BLaER1 treated with 17β-estradiol and CSF1 and Interleukin-3, amounts not matched to agents 10 nM and 100 nM (cell line): ENCODE data around the gene ZCCHC7.

Experiments
- H3K27ac ChIP-seq, 11 experiments: shearing (Covaris generic); formaldehyde crosslinking; 2 replicates each; pipeline ENCODE4 v1.8.1; 2022
- H3K27me3 ChIP-seq, 11 experiments: shearing (Covaris generic); formaldehyde crosslinking; 2 replicates each; pipeline ENCODE4 v1.8.1; 2022
- H3K36me3 ChIP-seq, 11 experiments: shearing (Covaris generic); formaldehyde crosslinking; 2 replicates each; pipeline ENCODE4 v1.8.1; 2022
- H3K4me1 ChIP-seq, 10 experiments: shearing (Covaris generic); formaldehyde crosslinking; 2 replicates each; pipeline ENCODE4 v1.8.1; 2022
- H3K4me2 ChIP-seq, 11 experiments: shearing (Covaris generic); formaldehyde crosslinking; 2 replicates each; pipeline ENCODE4 v1.8.1; 2022
- H3K4me3 ChIP-seq, 10 experiments: shearing (Covaris generic); formaldehyde crosslinking; 2 replicates each; pipeline ENCODE4 v1.8.1; 2022
- H3K9ac ChIP-seq, 11 experiments: shearing (Covaris generic); formaldehyde crosslinking; 2 replicates each; pipeline ENCODE4 v1.8.1; 2022
- H3K9me3 ChIP-seq, 11 experiments: shearing (Covaris generic); formaldehyde crosslinking; replicated peaks in 1 of 11; 2 replicates each; pipeline ENCODE4 v1.8.1; 2022
- H4K20me1 ChIP-seq, 11 experiments: shearing (Covaris generic); formaldehyde crosslinking; 2 replicates each; pipeline ENCODE4 v1.8.1; 2022
- Cebpa-rat ChIP-seq, 11 experiments: shearing (Covaris generic); IDR thresholded peaks; 2 replicates each; pipeline ENCODE4 v1.8.1; 2022

The ZCCHC7 gene

DNA sequence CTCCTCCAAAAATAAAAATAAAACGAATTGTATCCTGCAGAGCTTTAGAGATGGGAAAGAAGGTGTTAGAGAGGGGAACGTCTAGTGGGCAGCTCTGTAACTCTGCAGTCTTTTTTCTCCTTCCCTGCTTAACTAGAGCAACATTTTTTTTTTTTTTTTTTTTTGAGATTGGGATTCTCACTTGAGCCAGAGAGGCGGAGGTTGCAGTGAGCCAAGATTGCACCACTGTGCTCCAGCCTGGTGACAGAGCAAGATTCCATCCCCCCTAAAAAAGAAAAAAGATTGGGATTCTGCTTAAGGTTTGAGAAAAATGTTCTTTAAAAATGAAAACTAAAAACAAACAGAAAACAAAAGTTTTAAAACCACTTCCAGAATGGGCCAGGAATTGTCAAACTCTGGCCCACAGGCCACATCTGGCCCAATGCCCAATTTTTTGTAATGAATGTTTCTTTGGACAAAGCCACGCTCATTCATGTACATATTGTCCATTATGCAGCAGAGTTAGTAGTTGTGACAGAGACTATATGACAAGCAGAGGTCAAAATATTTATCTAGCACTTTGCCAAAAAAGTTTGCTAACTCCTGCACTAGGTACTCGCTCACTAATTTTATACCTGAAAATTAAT, 98.5 kb downstream of the ZCCHC7 start:
- Histone ChIP-seq H3K9me3 (no peaks in the 10 kb centered on the region; a peak in 1 of 22 replicates), H3K4me2 (peak overlapping the region in 8 of 11 experiments; percentile 5 to 56 (median 32); a peak in 16 of 22 replicates), H3K4me3 (no peak overlapping the region), H3K9ac (peak overlapping the region in 1 of 11 experiments; percentile 4; a peak in 1 of 22 replicates), H3K27me3 (no peaks in the 10 kb centered on the region), H3K36me3 (peaks cover 0 to 68% (median 40%) of the 10 kb centered on the region in 11 experiments; a peak in 15 of 22 replicates), H3K4me1 (peaks cover 0 to 92% (median 38%) of the 10 kb centered on the region in 10 experiments; a peak in 17 of 20 replicates), H3K27ac (peak overlapping the region in 5 of 11 experiments; percentile 7 to 47 (median 26); a peak in 7 of 22 replicates), H4K20me1 (peaks cover 0 to 81% (median 0%) of the 10 kb centered on the region in 11 experiments; a peak in 4 of 22 replicates)
- TF ChIP-seq Cebpa-rat (IDR thresholded peaks at IDR 0.05) = no peak

DNA sequence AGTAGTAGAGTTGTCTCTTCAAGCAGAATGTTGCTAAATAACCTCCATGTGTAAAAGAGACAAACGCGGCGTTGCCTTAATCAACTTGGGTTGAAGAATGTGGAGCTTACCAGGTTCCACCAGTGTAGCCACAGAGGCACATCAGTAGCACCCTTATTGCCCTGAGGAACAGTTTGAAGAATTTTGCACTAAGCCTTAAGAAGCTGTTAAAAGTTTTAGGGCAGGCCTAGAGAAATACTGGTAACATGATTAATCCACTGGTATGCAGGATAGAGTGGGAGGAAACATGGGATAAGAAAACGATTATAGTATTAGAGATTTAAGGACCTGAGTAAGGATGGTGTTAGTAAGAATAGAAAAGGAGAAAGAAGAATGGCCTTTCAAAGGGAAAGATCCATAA, 100.6 kb downstream of the ZCCHC7 start:
- Histone ChIP-seq H3K9me3 (no peaks in the 10 kb centered on the region; a peak in 1 of 22 replicates), H3K4me2 (peak overlapping the region in 7 of 11 experiments; percentile 8 to 38 (median 18); a peak in 10 of 22 replicates), H3K36me3 (peaks cover 0 to 64% (median 39%) of the 10 kb centered on the region in 11 experiments; a peak in 14 of 22 replicates), H3K9ac (no peak overlapping the region), H3K4me3 (no peak overlapping the region), H3K27ac (peak overlapping the region in 5 of 11 experiments; percentile 5 to 51 (median 28); a peak in 7 of 22 replicates), H3K4me1 (peaks cover 0 to 88% (median 40%) of the 10 kb centered on the region in 10 experiments; a peak in 17 of 20 replicates), H4K20me1 (peaks cover 0 to 79% (median 0%) of the 10 kb centered on the region in 11 experiments; a peak in 5 of 22 replicates), H3K27me3 (no peaks in the 10 kb centered on the region)
- TF ChIP-seq Cebpa-rat (IDR thresholded peaks at IDR 0.05) = no peak

DNA sequence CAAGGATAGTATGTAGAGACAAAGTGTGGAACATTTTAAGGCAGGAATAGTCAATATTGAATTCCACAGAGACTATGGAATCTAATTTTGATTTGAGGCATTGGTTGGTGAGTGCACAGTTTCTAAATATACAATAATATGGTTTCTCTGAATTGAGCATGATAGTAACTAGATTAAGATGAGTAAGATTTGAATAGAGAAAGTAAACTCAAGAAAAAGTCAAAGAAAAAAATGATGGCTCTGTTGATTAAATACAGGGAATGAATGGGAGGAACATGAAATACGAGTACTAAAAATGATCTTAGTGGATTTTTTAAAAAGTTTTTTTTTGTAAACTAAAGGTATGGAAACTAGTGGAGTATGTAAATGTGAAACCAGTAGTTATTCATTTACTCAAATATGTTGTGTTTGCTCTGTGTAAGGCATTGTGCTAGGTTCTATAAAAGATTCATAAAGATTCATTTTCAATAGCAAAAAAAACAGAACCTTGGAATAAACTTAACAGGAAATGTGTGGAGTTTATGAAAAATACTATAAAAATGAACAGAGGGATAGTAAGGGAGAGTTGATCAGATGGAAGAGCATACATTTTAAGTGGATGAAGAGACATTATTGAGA, 101.2 kb downstream of the ZCCHC7 start:
- peaks cover 0 to 78% (median 0%) of the 10 kb centered on the region in 11 experiments; a peak in 4 of 22 replicates for H4K20me1 ChIP-seq
- no peak for TF ChIP-seq Cebpa-rat (IDR thresholded peaks at IDR 0.05)
- no peak overlapping the region for H3K4me3 ChIP-seq
- no peaks in the 10 kb centered on the region for H3K27me3 ChIP-seq
- no peaks in the 10 kb centered on the region; a peak in 1 of 22 replicates for H3K9me3 ChIP-seq
- H3K36me3 ChIP-seq = peaks cover 0 to 60% (median 37%) of the 10 kb centered on the region in 11 experiments; a peak in 13 of 22 replicates
- H3K27ac ChIP-seq = peak overlapping the region in 3 of 11 experiments; percentile 5 to 51 (median 11); a peak in 2 of 22 replicates
- peak overlapping the region in 6 of 11 experiments; percentile 8 to 38 (median 19); a peak in 7 of 22 replicates for H3K4me2 ChIP-seq
- H3K4me1 ChIP-seq = peaks cover 0 to 87% (median 42%) of the 10 kb centered on the region in 10 experiments; a peak in 17 of 20 replicates
- no peak overlapping the region for H3K9ac ChIP-seq

DNA sequence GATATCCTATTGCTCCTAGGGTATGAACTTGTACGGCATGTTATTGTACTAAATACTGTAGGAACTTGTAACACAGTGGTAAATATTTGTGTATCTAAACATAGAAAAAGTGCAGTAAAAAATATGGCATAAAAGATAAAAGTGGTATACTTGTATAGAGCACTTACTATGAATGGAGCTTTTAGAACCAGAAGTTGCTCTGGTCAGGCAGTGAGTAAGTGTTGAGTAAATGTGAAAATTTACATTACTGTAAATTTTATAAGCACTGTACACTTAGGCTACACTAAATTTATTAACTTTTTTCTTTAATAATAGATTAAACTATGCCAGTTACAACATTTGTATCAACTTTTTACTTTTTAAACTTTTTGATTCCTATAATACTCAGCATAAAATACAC, 109.1 kb downstream of the ZCCHC7 start:
- no peak for TF ChIP-seq Cebpa-rat (IDR thresholded peaks at IDR 0.05)
- peaks cover 0 to 93% (median 0%) of the 10 kb centered on the region in 11 experiments; a peak in 7 of 22 replicates for H4K20me1 ChIP-seq
- no peaks in the 10 kb centered on the region for H3K27me3 ChIP-seq
- 0 out of 22 replicates have a peak overlapping the region, but pooled peaks of 2 of the 11 experiments have one; percentile 8 to 17 for H3K27ac ChIP-seq
- peaks cover 0 to 79% (median 23%) of the 10 kb centered on the region in 11 experiments; a peak in 19 of 22 replicates for H3K36me3 ChIP-seq
- H3K4me1 ChIP-seq = peaks cover 0 to 86% (median 29%) of the 10 kb centered on the region in 10 experiments; a peak in 14 of 20 replicates
- H3K4me2 ChIP-seq = peak overlapping the region in 1 of 11 experiments; percentile 17; a peak in 1 of 22 replicates
- no peak overlapping the region for H3K9ac ChIP-seq
- H3K4me3 ChIP-seq = no peak overlapping the region
- no peaks in the 10 kb centered on the region for H3K9me3 ChIP-seq

DNA sequence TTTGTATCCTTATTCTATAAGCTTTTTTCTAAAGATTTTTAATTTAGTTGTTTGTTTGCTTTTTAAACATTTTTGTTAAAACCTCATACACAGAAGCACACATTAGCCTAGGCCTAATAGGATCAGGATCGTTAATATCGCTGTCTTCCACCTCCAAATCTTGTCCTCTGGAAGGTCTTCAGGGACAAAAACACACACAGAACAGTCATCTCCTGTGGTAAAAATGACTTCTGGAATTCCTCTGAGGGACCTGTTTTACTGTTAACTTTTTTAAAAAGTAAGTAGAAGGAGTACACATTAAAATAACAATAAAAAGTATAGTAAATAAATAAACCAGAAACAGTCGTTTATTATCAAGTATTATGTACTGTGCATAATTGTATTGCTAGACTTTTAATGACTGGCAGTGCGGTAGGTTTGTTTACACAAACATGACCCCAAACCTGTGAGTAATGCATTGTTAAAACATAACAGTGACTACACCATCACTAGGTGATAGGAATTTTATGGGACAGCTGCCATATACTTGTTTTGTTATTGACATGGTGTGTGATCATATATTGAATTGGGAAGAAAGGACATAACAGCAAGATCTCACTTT, 109.6 kb downstream of the ZCCHC7 start:
- H3K36me3 ChIP-seq = peaks cover 0 to 79% (median 19%) of the 10 kb centered on the region in 11 experiments; a peak in 19 of 22 replicates
- H3K27ac ChIP-seq = peak overlapping the region in 1 of 11 experiments; percentile 33; a peak in 1 of 22 replicates
- peak overlapping the region in 1 of 11 experiments; percentile 19; a peak in 1 of 22 replicates for H3K4me2 ChIP-seq
- no peaks in the 10 kb centered on the region for H3K27me3 ChIP-seq
- H3K9me3 ChIP-seq = no peaks in the 10 kb centered on the region
- no peak overlapping the region for H3K4me3 ChIP-seq
- peaks cover 0 to 82% (median 27%) of the 10 kb centered on the region in 10 experiments; a peak in 14 of 20 replicates for H3K4me1 ChIP-seq
- peaks cover 0 to 91% (median 0%) of the 10 kb centered on the region in 11 experiments; a peak in 7 of 22 replicates for H4K20me1 ChIP-seq
- no peak overlapping the region for H3K9ac ChIP-seq
- TF ChIP-seq Cebpa-rat (IDR thresholded peaks at IDR 0.05) = no peak

DNA sequence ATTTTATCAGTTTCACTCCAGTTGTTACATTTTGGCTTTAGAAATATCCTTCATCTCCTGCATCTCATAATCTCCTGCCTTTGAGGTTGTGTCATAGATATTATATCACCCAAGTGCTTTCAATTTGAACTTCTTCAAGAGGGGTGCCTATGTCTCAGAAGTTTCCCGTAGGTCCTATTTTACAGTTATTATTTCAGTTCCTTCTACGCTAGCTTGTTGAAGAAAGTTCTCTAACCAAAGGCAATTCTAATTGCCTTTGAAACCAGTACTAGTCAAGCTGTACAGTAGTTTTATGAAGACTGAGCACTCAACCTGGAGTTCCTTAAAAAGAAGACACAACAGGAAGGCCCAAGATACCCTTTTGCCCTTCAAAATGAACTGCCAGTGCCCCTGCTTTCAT, 116.4 kb downstream of the ZCCHC7 start:
- Histone ChIP-seq H3K4me3 (no peak overlapping the region), H3K27me3 (no peaks in the 10 kb centered on the region), H3K9ac (no peak overlapping the region), H3K36me3 (peaks cover 0 to 85% (median 31%) of the 10 kb centered on the region in 11 experiments; a peak in 19 of 22 replicates), H3K4me2 (peak overlapping the region; percentile 2 to 40 (median 27); a peak in 16 of 22 replicates), H3K27ac (peak overlapping the region in 8 of 11 experiments; percentile 2 to 48 (median 37); a peak in 13 of 22 replicates), H3K4me1 (peaks cover 23 to 75% (median 54%) of the 10 kb centered on the region in 10 experiments), H3K9me3 (no peaks in the 10 kb centered on the region; a peak in 1 of 22 replicates), H4K20me1 (peaks cover 0 to 88% (median 0%) of the 10 kb centered on the region in 11 experiments; a peak in 5 of 22 replicates)
- TF ChIP-seq Cebpa-rat (IDR thresholded peaks at IDR 0.05) = no peak

DNA sequence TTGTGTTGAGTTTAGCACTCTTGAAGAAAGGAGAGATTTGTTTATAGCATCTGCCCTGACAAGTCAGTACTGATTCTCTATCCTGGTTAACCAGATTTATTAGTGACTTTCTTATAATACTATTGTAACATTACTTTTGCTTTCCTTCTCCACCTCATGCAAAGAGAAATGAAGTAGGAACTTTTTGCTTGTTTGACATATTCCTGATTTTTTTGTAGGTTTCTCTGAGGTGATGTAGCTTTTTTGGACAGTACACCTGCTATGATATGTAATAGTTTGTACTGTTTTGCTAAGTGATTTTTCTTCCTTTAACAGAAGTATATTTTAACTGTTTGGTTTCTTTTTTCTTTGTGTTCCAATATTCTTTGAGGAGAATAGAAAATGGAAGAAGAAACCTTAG, 117.7 kb downstream of the ZCCHC7 start:
- H3K4me1 ChIP-seq = peaks cover 23 to 69% (median 46%) of the 10 kb centered on the region in 10 experiments
- peaks cover 0 to 78% (median 37%) of the 10 kb centered on the region in 11 experiments; a peak in 19 of 22 replicates for H3K36me3 ChIP-seq
- no peaks in the 10 kb centered on the region; a peak in 1 of 22 replicates for H3K9me3 ChIP-seq
- peak overlapping the region in 5 of 11 experiments; percentile 4 to 37 (median 12); a peak in 7 of 22 replicates for H3K4me2 ChIP-seq
- no peaks in the 10 kb centered on the region for H3K27me3 ChIP-seq
- H3K9ac ChIP-seq = no peak overlapping the region
- H3K4me3 ChIP-seq = no peak overlapping the region
- peaks cover 0 to 89% (median 0%) of the 10 kb centered on the region in 11 experiments; a peak in 5 of 22 replicates for H4K20me1 ChIP-seq
- H3K27ac ChIP-seq = peak overlapping the region in 4 of 11 experiments; percentile 12 to 44 (median 24); a peak in 4 of 22 replicates
- no peak for TF ChIP-seq Cebpa-rat (IDR thresholded peaks at IDR 0.05)
